AG04450 (cell line): Measurements from ENCODE around the gene PRRG1. TPM values are rescaled to one million over a fixed set of nuclear protein-coding genes. Genes with fewer than 3 reads are reported as not detected.
"Not testable (repeated sequence)": the region's sequence is repeated elsewhere in the genome, so short reads cannot be mapped to it uniquely, and the experiment has no call there.

Experiments used
- CTCF ChIA-PET: fragments of 300-600, 350-600 bp; formaldehyde crosslinking; extraction: SDS; loops from one replicate; lab custom pipeline; 2022; ENCODE audit warnings: antibody characterized with exemption, inconsistent platforms; lab: Charles Lee
- POLR2A ChIA-PET: fragments of 350-600 bp; formaldehyde crosslinking; extraction: SDS; loops from one replicate; lab custom pipeline; 2021; ENCODE audit warnings: antibody characterized with exemption, inconsistent platforms; lab: Yijun Ruan, JAX
- DNase-seq: peaks from one replicate; pipeline ENCODE4 v3.0.0-alpha.2; 2011; ENCODE audit warnings: low read depth, low spot score
- H3K27ac ChIP-seq: one replicate; pipeline ENCODE4 v1.5.1; 2012; ENCODE audit warnings: low read depth, low read length, control low read depth
- H3K27me3 ChIP-seq: one replicate; pipeline ENCODE4 v1.6.0; 2012; ENCODE audit warnings: low read length; ENCODE audit not compliant: control insufficient read depth, insufficient read depth
- H3K4me3 ChIP-seq: 2 replicates; pipeline ENCODE4 v1.5.1; 2011; ENCODE audit warnings: mild to moderate bottlenecking, low read depth, low read length, control low read depth
- H3K9me3 ChIP-seq: 2 replicates; pipeline ENCODE4 v1.5.1; 2012; ENCODE audit warnings: low read length; ENCODE audit not compliant: control insufficient read depth, insufficient read depth
- polyA minus RNA-seq: library from RNA; depleted of rRNA, polyadenylated mRNA; stranded (reverse); fragments of >200 nt; gene quantifications from 2 replicates; pipeline ENCODE4 v1.2.3, GENCODE V29; 2011; rRNA and poly(A)+ RNA removed
- polyA plus RNA-seq: library from polyadenylated mRNA; depleted of rRNA; stranded (reverse); fragments of >200 nt; gene quantifications from 2 replicates; pipeline ENCODE4 v1.2.3, GENCODE V29; 2011; rRNA removed
- TF ChIP-seq, protein P1 (sequence below): IDR thresholded peaks from 2 replicates; pipeline ENCODE4 v1.5.1; 2011; ENCODE audit warnings: low read depth, low read length, control low read depth, inconsistent platforms

PRRG1 gene
- polyA plus RNA-seq (28.6 and 39.3 TPM in 2 replicates), polyA minus RNA-seq (28.5 and 28.7 TPM in 2 replicates)

DNA sequence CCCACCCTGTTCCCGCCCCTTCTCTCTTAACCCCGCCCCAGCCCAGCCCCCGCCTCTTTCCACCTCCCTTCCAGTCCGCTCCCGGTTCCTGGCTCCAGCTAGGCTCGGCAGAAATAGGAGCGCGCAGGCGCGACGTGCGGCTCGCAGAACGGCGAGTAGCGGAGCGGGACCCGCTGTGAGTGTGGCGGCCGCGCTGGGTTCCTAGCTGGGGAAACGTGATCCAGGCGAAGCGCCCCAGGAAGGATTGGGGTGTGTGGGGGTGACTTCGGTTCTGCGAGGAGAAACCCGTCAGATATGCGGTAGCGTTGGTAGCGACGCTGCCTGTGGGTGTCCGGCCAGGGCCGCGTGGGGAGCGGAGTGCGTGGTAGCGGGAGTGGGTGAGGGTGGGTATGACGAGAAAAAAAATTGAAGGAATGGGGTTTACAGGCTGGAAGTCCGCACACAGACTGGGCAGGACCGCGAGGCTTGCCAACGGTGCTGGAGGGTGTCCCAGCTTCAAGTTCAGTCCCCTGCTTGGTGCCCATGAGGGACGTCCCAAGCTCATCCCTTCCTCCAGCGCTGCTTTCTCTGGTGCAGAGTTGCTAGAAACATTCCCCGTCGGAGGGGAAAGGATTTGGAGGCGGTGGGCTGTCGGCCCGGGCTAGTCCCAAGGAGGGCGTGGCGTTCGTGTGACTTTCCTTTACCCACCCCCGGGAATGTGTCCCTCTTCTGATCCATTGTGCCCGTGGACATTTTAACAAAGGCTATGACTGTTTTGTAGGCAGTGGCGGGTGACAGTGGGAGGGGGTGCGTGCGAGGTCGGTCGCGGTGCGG, at the start of gene PRRG1:
PRRG1 (plus strand) TSS at position 144 of the 813 bp plus-strand sequence. CDS start 56,886 bp downstream, outside the sequence.
- ChIA-PET CTCF (interaction anchor here (0.6 kb wide), 1 partner anchor 34 kb away, joined by 4 read pairs; no protein-coding TSS in a partner anchor), POLR2A (interaction anchor here (0.6 to 1.8 kb wide), 10 partner anchors 10 to 245 kb away, joined by 3 to 6 read pairs (median 4); no protein-coding TSS in a partner anchor)
- no peaks in the 10 kb centered on the region for H3K27me3 ChIP-seq
- peak within 1 kb of the TSS; percentile 82 for H3K4me3 ChIP-seq
- peak within 1 kb of the TSS; percentile 94 for H3K27ac ChIP-seq
- TF ChIP-seq, protein P1, sequence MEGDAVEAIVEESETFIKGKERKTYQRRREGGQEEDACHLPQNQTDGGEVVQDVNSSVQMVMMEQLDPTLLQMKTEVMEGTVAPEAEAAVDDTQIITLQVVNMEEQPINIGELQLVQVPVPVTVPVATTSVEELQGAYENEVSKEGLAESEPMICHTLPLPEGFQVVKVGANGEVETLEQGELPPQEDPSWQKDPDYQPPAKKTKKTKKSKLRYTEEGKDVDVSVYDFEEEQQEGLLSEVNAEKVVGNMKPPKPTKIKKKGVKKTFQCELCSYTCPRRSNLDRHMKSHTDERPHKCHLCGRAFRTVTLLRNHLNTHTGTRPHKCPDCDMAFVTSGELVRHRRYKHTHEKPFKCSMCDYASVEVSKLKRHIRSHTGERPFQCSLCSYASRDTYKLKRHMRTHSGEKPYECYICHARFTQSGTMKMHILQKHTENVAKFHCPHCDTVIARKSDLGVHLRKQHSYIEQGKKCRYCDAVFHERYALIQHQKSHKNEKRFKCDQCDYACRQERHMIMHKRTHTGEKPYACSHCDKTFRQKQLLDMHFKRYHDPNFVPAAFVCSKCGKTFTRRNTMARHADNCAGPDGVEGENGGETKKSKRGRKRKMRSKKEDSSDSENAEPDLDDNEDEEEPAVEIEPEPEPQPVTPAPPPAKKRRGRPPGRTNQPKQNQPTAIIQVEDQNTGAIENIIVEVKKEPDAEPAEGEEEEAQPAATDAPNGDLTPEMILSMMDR, result no peak
- DNase-seq, result peak; percentile 65
- no peaks in the 10 kb centered on the region for H3K9me3 ChIP-seq

DNA sequence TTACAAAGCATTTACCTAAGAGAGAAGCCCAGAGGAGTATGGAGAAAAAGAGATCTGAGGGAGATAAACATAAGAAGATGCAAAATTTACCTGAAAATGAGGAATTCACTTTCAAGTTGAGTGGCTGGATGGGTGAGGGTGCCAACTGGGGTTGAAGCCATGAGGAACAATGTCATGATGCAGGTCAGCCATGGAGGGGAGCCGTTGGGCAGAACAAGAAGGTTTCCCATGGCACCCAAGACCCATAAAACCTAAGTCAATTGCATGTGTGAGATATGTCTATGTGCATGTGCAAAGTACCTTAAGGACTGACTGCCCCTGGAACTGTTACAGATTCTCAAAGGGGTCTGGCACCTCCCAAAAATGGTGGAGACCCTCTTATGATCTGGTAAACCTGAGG, 46.6 kb upstream of the PRRG1 start:
- no peak overlapping the region for H3K4me3 ChIP-seq
- no peak for DNase-seq
- TF ChIP-seq, protein P1, result peak; percentile 46
- ChIA-PET POLR2A (no interaction called here), CTCF (interaction anchor here (0.8 to 1.2 kb wide), 2 partner anchors 434 to 523 kb away, joined by 3 read pairs; no protein-coding TSS in a partner anchor)
- no peaks in the 10 kb centered on the region for H3K9me3 ChIP-seq
- H3K27ac ChIP-seq, result no peak overlapping the region
- no peaks in the 10 kb centered on the region for H3K27me3 ChIP-seq

DNA sequence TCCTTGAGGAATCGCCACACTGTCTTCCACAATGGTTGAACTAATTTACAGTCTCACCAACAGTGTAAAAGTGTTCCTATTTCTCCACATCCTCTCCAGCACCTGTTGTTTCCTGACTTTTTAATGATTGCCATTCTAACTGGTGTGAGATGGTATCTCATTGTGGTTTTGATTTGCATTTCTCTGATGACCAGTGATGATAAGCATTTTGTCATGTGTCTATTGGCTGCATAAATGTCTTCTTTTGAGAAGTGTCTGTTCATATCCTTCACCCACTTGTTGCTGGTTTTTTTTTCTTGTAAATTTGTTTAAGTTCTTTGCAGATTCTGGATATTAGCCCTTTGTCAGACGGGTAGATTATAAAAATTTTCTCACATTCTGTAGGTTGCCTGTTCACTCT, 43.9 kb upstream of the PRRG1 start:
- H3K9me3 ChIP-seq, DNase-seq, H3K4me3 ChIP-seq, H3K27me3 ChIP-seq, H3K27ac ChIP-seq, CTCF ChIA-PET, POLR2A ChIA-PET: not testable (repeated sequence)

DNA sequence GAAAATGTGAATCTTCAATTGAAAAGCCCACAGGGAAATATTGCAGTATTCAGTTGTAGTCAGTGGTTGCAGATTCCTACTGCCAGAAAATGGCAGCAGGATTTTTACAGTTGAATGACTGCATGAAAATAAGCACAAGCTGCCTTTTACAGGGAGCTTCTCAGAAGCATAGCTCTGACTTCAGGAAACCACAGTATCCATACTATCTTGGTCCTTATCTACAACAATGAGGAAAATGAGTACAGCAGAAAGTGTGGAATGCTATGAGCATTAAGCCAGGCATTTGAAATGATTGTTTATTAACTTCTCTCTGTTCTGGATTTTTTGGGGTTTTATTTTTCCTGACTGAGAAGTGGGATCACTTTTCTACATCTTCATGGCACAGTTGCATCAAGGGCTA, 34.6 kb upstream of the PRRG1 start:
- ChIA-PET CTCF (no interaction called here), POLR2A (interaction anchor here (1.0 kb wide), 1 partner anchor 34 kb away, joined by 6 read pairs; the partner anchor contains the start of gene PRRG1)
- Histone ChIP-seq H3K9me3 (no peaks in the 10 kb centered on the region), H3K27ac (peak overlapping the region; percentile 24), H3K4me3 (no peak overlapping the region), H3K27me3 (no peaks in the 10 kb centered on the region)
- TF ChIP-seq, protein P1, result no peak
- DNase-seq, result peak; percentile 13

DNA sequence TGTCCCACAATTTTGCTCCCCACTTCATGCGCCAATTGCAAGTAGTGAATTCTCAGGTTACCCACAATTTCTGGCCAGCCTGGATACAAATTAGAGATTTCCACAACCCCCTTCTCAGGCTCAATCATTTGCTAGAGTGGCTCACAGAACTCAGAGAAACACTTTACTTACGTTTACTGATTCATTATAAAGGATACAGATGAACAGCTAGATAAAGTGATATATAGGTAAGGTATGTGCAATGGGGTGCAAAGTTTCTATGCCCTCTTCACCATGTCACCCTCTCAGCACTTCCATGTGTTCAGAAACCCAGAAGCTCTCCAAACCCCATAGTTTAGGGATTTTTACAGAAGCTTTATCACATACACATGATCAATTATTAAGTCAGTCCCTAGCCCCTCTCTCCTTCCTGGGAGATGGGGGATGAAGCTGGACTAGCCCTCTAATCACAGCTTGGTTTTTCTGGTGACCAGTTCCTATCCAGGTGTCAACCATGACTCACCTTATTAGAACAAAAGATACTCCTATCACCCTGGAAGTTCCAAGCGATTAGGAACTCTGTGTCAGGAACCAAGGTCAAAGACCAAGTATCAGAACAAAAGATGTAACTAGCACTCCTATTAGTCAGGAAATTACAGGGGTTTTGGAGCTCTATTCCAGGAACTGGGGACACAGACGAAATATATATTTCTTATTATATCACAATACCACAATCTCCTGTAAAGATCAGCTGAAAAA, 33.5 kb upstream of the PRRG1 start:
- no peak overlapping the region for H3K27ac ChIP-seq
- ChIA-PET POLR2A (no interaction called here), CTCF (interaction anchor here (0.5 kb wide), 1 partner anchor 33 kb away, joined by 4 read pairs; no protein-coding TSS in a partner anchor)
- TF ChIP-seq, protein P1, result no peak
- no peak for DNase-seq
- H3K4me3 ChIP-seq, result no peak overlapping the region
- no peaks in the 10 kb centered on the region for H3K27me3 ChIP-seq
- H3K9me3 ChIP-seq, result no peaks in the 10 kb centered on the region
